D721Med (cell line): ENCODE results near the gene ABTB2.

Experiments used
- DNase-seq: peaks from one replicate; pipeline ENCODE4 v3.0.0; 2011; ENCODE audit warnings: low spot score; ENCODE audit not compliant: insufficient read length
- FAIRE-seq: peaks from 2 replicates; lab custom pipeline; 2011; peaks lifted over from hg19 to GRCh38; lab: Jason Lieb, UNC
- TF ChIP-seq, protein P1 (sequence below): IDR thresholded peaks from 2 replicates; pipeline ENCODE4 v1.5.1; 2012; ENCODE audit warnings: mild to moderate bottlenecking, control low read depth; ENCODE audit not compliant: insufficient read depth; ENCODE audit errors: missing control alignments

The ABTB2 gene

DNA sequence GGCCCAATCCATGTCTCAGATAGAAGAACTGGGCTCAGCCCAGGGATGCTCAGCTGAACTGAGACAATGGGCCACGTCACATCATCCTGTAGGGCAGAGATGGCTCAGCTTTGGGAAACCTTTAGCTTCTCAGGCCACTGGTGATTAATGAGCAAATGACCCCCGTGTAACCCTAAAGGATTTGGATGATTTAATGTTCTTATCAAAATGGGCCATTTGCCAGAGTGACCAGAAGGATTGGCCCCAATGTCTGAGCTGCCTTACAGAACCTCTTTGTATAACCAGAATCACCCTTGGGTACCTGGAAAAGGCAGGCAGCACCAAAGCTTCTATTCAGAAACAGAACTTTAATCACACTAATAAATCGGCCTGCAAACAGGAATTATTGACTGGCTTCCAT lies 73.7 kb downstream of the ABTB2 start:
- TF ChIP-seq, protein P1, sequence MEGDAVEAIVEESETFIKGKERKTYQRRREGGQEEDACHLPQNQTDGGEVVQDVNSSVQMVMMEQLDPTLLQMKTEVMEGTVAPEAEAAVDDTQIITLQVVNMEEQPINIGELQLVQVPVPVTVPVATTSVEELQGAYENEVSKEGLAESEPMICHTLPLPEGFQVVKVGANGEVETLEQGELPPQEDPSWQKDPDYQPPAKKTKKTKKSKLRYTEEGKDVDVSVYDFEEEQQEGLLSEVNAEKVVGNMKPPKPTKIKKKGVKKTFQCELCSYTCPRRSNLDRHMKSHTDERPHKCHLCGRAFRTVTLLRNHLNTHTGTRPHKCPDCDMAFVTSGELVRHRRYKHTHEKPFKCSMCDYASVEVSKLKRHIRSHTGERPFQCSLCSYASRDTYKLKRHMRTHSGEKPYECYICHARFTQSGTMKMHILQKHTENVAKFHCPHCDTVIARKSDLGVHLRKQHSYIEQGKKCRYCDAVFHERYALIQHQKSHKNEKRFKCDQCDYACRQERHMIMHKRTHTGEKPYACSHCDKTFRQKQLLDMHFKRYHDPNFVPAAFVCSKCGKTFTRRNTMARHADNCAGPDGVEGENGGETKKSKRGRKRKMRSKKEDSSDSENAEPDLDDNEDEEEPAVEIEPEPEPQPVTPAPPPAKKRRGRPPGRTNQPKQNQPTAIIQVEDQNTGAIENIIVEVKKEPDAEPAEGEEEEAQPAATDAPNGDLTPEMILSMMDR: no peak
- DNase-seq (no peak), FAIRE-seq (no peak)

- FAIRE-seq: no peak
- TF ChIP-seq, protein P1: no peak
- DNase-seq: no peak
Measured at GRCh38 chr11:34280945-34281872, 76.6 kb downstream of the ABTB2 start.

DNA sequence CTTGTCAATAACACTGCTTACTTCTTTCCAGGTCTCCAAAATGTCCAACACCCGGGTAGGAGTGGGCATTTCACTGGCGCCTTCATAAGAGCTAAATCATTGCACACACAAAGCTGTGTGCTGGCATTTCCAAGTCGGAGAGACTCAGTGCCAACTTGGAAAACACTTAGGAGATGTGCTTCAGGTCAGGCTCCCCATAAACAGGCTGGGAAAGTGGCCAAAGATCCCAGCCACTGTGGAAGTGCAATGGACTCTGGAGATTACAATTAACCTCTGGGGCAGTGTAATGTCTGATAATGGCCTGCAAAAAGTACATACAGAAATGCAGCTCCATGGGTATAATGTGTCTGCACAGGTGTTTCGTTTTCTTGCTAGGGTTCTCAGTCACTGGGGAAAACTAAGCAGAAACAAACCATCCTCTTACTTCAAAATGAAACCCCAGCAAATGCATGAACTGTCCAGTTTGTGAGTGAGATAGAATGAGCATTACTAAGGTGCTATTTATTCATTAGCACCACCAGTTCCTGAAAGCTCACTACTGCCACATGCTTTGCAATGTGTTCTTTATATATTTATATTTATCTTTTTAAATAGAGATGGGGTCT lies 79.0 kb downstream of the ABTB2 start:
- DNase-seq (no peak), FAIRE-seq (no peak)
- TF ChIP-seq, protein P1: no peak

DNA sequence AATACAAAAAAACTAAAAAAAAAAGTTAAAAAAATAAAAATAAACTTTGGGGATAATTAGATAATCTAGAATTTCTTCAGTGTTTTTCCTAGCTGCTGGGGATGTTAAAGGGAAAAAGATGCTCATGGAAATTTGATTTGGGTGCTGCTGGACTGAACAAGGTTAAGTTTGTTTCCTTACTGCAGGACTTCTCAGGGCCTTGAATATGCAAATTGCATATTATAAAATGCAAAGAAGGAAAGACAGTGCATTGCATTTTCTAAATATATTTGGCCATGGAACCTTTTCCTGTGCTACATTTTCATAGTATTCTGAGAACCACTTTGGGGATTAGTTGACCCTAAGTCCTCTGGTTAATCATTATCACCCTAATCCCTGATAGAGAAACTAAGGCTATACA lies 79.6 kb downstream of the ABTB2 start:
- TF ChIP-seq, protein P1: no peak
- DNase-seq (no peak), FAIRE-seq (no peak)

GRCh38 chr11:34277171-34277570 lies 80.6 kb downstream of the ABTB2 start:
- DNase-seq: no peak
- no peak for FAIRE-seq
- TF ChIP-seq, protein P1: no peak

DNA sequence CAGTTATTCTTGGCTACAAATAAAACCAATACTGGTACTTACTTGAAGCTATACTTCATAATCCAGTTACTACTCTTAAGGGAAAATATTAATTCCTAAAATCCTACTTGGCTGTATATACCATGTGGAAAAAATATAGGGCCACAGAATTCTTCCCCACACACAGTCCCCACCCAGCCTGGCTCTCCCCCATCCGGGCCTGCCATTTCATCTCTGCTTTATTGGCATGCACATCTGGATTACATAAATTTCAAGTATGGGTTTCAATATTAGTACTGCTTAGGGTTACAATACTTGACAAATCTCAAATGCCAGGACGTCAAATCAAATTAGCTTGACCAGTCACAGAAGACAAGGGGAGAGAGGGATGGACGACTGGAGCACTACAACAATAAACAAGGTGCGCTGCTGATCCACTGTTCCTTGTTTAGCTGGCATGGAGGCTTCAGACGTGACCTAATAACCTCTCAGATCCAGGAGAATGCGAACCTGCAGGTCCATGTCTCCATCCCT lies 81.4 kb downstream of the ABTB2 start:
- TF ChIP-seq, protein P1: no peak
- DNase-seq: no peak
- no peak for FAIRE-seq
